T-helper 17 cell (primary cell): ENCODE measurements around the gene GBX2. TPM values are rescaled to one million over a fixed set of nuclear protein-coding genes. Genes with fewer than 3 reads are reported as not detected.

ENCODE experiments used
- ATAC-seq: fragments of 150-1000 bp; cut with Tn5 transposase; 2 replicates; pipeline ENCODE4 v1.10.0; 2021; ENCODE audit warnings: mild to moderate bottlenecking, moderate library complexity
- DNase-seq, 3 donors: peaks; one replicate each; pipeline versions ENCODE4 v3.0.0 to v3.0.0-alpha.2; 2020 to 2021
- H3K9me3 ChIP-seq: one replicate; pipeline ENCODE4 v1.7.0; 2013; ENCODE audit warnings: low read length, mild to moderate bottlenecking; ENCODE audit not compliant: control insufficient read depth, poor library complexity, severe bottlenecking
- H3K27ac Mint-ChIP-seq: one replicate; pipeline ENCODE4 v1.8.0; 2022; ENCODE audit warnings: mild to moderate bottlenecking, moderate library complexity, mixed read lengths
- H3K27me3 Mint-ChIP-seq: one replicate; pipeline ENCODE4 v1.8.0; 2022; ENCODE audit warnings: mixed read lengths
- H3K36me3 Mint-ChIP-seq: one replicate; pipeline ENCODE4 v1.8.0; 2022; ENCODE audit warnings: low read depth, mixed read lengths
- H3K4me1 Mint-ChIP-seq: one replicate; pipeline ENCODE4 v1.8.0; 2022; ENCODE audit warnings: mild to moderate bottlenecking, mixed read lengths
- H3K4me3 Mint-ChIP-seq: one replicate; pipeline ENCODE4 v1.8.0; 2022; ENCODE audit warnings: mild to moderate bottlenecking, moderate library complexity, mixed read lengths
- total RNA-seq, 4 donors: library from RNA in 2 of 4; stranded (reverse) in 2 of 4; gene quantifications; one replicate each; pipeline ENCODE4 v1.2.3 and lab custom pipeline; 2022 to 2026

GBX2 gene
- total RNA-seq, 2 donors from 2014 or later, result not detected

DNA sequence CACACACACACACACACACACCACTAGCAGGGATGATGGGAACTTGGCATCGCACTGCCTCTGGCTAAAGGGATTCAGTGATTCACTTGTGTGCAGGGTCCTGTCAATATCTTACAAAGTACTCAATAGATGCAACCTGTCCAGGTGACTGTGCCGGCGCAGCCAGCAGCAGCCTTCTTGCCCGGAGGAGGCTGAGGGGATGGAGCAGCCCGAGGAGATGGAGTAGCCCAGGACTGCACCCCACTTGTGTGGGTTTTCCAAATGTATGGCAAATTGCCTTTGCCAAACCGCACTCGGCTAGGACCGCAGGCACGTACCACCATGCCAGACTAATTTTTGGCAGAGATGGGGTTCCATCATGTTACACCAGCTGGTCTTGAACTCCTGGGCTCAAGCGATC is 31.1 kb downstream of the GBX2 start:
- no peaks in the 10 kb centered on the region for H3K9me3 ChIP-seq
- H3K4me3 Mint-ChIP-seq, result no peak overlapping the region
- no peak overlapping the region for H3K27ac Mint-ChIP-seq
- H3K4me1 Mint-ChIP-seq, result no peaks in the 10 kb centered on the region
- H3K36me3 Mint-ChIP-seq, result no peaks in the 10 kb centered on the region
- H3K27me3 Mint-ChIP-seq, result peaks cover 24% of the 10 kb centered on the region
- DNase-seq, result no peak
- ATAC-seq, result no peak

DNA sequence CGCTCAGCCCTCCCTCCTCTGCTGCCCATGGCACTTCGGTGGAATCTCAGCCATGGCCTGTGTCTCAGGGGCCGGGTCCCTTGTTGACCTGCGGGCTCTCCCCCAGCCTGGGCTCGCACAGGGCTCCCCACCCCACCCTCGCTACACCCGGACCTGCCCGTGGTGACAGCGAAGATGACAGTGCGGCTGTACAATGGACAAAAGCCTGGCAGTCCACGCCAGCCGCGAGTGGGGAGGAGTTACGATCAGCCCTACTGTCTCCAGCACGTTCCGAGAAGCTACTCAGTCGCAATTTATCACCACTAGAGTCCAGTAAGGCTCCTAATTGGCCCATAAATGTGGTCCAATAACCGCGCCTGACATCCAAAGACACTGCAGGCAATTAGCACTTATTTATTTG is 31.6 kb downstream of the GBX2 start:
- ATAC-seq (no peak), DNase-seq (no peak)
- no peaks in the 10 kb centered on the region for H3K4me1 Mint-ChIP-seq
- peaks cover 21% of the 10 kb centered on the region for H3K27me3 Mint-ChIP-seq
- no peak overlapping the region for H3K4me3 Mint-ChIP-seq
- H3K27ac Mint-ChIP-seq, result no peak overlapping the region
- no peaks in the 10 kb centered on the region for H3K36me3 Mint-ChIP-seq
- no peaks in the 10 kb centered on the region for H3K9me3 ChIP-seq

DNA sequence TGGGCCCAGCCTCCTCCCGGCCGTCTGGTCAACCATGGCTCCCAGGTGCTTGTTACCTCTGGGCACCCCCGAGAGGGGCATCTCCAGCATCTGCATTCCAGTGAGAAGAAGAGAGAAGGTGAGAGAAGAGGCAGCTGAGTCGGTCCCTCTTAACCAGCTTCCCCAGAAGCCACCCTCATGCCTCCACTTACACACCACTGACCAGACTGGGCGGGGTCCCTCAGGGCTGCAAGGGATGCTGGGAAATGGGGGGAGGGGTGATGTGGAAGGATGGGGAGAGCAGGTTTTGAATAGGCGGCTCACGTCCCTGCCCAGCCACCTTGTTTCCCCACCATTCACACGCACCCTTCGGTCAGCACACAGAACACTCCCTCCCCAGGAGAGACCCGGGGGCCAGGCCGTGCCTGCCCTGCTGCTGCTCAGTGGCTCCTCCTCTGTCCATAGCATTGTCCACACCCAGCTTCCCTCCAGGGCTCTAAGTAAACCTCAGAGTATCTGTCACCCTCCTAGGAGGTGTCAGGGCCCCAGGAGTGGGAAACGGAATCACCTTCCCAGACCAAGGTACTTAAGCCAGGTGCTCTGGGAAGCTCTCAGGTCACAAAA is 34.7 kb downstream of the GBX2 start:
- ATAC-seq (no peak), DNase-seq (no peak)
- Mint-ChIP-seq H3K4me3 (no peak overlapping the region), H3K27ac (no peak overlapping the region), H3K4me1 (no peaks in the 10 kb centered on the region), H3K36me3 (no peaks in the 10 kb centered on the region), H3K27me3 (peaks cover 4% of the 10 kb centered on the region)
- H3K9me3 ChIP-seq, result no peaks in the 10 kb centered on the region

DNA sequence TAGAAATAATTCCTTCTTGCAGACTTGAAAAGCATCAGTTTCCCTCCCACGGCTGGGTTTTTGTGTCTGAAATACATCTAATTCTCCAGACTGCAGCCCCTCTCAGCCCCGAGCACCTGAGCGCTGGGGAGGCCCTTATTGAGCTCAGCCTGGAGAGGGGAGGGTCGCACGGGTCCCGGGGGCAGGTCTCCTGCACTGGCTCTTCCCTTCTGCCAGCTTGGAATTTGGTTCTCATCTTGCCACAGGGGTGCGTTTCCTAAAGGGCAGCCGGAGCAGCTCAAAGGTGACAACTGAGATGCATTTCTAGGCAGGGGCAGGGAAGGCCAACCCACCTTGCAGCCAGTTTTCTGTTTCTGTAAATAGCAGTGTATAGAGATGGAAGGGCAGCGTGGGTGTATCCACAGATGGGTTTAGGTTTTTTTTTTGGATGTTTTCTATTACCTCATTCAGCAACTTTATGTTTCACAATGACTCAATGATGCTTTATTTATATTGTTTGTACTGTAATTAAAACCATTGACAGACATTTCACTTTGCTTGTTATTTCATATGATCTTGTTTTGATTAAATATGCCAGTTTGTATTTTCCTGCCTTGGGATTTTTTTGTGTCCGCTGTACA is 37.0 kb downstream of the GBX2 start:
- Mint-ChIP-seq H3K4me3 (no peak overlapping the region), H3K27me3 (peaks cover 4% of the 10 kb centered on the region), H3K36me3 (no peaks in the 10 kb centered on the region), H3K27ac (no peak overlapping the region), H3K4me1 (no peaks in the 10 kb centered on the region)
- DNase-seq (no peak), ATAC-seq (no peak)
- no peaks in the 10 kb centered on the region for H3K9me3 ChIP-seq

DNA sequence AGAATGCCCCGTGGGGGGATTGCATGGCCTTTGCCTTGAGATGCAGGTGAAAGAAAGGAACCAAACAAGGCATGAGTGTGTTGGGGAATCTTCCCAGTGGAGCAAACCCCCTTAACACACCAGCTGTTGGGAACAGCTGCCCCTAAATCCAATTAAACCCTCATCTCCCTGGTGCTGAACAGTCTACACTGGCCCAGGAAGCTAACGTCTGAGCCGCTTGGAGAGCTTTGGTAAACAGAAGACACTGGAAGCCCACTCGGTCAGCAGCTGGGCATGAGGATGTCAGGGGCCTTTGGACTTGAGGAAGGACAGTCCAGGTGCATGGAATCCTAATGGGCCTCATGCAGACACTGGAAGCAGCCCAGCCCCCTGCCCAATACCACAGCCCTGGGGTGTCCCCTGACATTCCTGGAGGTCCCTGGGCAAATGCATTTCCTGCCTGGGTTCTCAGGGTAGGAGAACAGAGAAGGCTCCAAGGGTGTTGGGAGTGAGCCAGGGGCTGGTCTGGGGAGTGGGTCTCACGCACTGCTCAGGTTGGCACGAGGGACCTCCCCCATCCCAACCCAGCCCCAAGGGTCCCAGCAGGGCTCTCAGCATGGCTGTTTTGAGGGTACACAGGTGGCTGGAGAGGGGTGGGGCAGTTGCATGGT is 37.7 kb downstream of the GBX2 start:
- no peaks in the 10 kb centered on the region for H3K36me3 Mint-ChIP-seq
- H3K4me1 Mint-ChIP-seq, result no peaks in the 10 kb centered on the region
- DNase-seq (no peak), ATAC-seq (no peak)
- no peaks in the 10 kb centered on the region for H3K27me3 Mint-ChIP-seq
- no peak overlapping the region for H3K4me3 Mint-ChIP-seq
- H3K9me3 ChIP-seq, result no peaks in the 10 kb centered on the region
- H3K27ac Mint-ChIP-seq, result no peak overlapping the region

DNA sequence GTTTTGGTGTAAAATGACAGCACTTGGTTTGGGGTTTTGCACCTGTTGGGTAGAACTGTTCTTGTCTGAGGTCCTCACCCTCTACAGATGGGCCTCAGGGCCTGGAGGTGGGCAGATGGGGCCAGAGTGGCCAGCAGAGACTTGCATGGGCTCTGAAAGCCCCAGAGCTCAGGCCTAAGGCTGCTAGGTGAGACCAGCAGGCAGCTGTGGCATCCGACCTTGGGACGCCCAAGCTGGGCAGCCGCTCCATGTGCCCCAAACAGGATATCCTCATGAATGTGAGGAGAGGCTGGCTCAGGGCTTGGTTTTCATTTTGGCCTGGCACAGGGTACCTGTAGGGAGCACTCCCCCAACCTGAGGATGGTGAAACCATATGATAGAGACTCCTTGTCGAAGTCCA is 38.3 kb downstream of the GBX2 start:
- Mint-ChIP-seq H3K27me3 (no peaks in the 10 kb centered on the region), H3K27ac (no peak overlapping the region), H3K36me3 (no peaks in the 10 kb centered on the region), H3K4me3 (no peak overlapping the region), H3K4me1 (no peaks in the 10 kb centered on the region)
- no peak for DNase-seq
- ATAC-seq, result no peak
- H3K9me3 ChIP-seq, result no peaks in the 10 kb centered on the region

DNA sequence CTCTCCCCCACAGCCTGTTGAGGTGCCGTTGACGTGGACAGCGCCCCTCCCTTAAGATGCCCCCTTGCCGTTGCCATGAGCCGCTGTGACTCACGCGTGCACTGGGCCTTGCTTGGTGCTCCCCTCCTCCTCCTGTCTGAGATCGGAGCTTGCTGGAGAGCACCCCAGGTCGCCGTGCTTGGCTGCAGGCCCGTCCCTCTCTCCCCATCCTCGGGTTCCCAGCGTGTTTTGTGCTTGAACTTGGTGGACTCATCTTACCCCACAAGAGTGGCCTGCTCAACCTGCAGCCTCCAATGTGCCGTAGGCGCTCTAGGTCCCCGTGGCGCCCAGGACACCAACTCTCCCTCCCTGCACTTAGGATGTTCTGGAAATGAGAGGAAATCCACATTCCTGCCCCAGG is 39.9 kb downstream of the GBX2 start:
- Mint-ChIP-seq H3K4me3 (no peak overlapping the region), H3K4me1 (no peaks in the 10 kb centered on the region), H3K27me3 (no peaks in the 10 kb centered on the region), H3K36me3 (no peaks in the 10 kb centered on the region), H3K27ac (no peak overlapping the region)
- DNase-seq (no peak), ATAC-seq (no peak)
- no peaks in the 10 kb centered on the region for H3K9me3 ChIP-seq

DNA sequence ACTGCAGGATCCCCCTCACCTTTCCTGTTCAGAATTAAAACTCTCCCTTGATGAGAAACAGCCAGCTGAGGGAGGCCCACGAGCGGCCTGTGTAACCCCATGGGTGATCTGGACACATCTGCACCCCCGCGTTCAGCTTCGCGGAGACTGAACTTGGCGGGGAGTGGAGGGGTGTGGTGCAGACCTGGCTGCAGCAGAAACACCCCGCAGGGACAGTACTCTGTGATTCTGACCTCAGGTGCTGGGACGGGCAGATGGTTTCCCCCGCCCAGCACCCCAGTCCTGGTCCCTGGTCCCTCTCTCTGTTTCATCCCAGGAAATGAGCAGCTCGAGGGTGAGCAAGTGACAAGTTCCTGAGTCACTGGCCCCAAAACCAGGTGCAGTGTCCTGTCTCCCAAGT is 41.2 kb downstream of the GBX2 start:
- no peaks in the 10 kb centered on the region for H3K36me3 Mint-ChIP-seq
- no peak for ATAC-seq
- DNase-seq, result no peak
- H3K27me3 Mint-ChIP-seq, result no peaks in the 10 kb centered on the region
- no peaks in the 10 kb centered on the region for H3K9me3 ChIP-seq
- no peak overlapping the region for H3K4me3 Mint-ChIP-seq
- no peak overlapping the region for H3K27ac Mint-ChIP-seq
- no peaks in the 10 kb centered on the region for H3K4me1 Mint-ChIP-seq

DNA sequence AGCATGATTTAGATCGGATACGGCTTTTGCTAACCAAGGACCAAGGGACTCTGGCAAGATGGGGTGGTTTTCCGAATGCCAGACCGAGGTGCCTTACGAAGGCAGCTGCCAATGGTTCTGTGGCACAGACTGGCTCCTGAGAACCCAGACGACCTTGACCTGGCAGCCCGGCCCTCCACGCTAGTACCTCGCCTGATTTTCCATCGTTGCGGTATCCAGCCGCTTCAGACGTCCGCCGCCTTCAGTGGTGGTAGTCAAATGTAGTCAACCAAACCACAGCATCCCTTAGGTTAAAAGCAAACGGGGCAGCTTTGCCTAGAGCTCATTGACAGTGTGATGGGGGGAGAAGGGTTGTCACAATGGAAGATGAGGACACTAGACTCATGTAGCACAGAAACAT is 42.6 kb downstream of the GBX2 start:
- no peaks in the 10 kb centered on the region for H3K4me1 Mint-ChIP-seq
- no peaks in the 10 kb centered on the region for H3K36me3 Mint-ChIP-seq
- no peak for ATAC-seq
- no peak for DNase-seq
- H3K4me3 Mint-ChIP-seq, result no peak overlapping the region
- H3K9me3 ChIP-seq, result no peaks in the 10 kb centered on the region
- H3K27ac Mint-ChIP-seq, result no peak overlapping the region
- no peaks in the 10 kb centered on the region for H3K27me3 Mint-ChIP-seq

DNA sequence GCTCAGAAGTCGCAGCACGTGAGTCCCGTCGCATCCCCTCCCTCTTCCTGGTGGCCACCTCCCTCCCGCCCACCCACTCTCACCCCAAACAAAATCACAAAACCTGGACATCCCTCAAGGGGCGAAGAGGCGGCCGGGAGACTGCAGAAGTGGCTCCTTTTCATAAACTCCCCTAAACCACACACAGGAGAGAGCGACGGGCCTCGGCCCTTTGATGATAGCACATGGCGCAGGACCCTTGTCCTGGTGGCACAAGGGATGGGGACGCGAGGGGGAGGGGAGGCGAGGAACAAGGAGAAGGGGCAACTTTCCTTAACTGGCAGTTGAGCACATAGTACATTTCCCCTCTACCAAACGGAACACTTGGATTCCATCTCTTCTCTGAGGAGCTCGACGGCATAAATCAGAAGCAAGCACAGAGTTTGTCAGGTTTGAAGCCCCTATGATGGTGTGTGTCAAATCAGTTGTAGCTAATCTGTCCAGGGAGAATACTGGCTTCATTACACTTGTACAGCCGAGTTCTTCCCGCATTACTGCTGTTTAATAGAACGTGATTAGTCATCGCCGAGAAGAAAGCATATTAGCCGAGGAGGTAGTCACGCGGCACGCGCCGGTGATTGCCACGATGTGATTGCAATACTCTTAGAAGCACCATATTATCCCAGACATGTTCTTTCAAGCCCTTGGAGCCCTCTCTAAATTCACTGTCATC is 43.8 kb downstream of the GBX2 start:
- no peaks in the 10 kb centered on the region for H3K9me3 ChIP-seq
- Mint-ChIP-seq H3K4me1 (no peaks in the 10 kb centered on the region), H3K27me3 (peaks cover 2% of the 10 kb centered on the region), H3K27ac (no peak overlapping the region), H3K4me3 (no peak overlapping the region), H3K36me3 (no peaks in the 10 kb centered on the region)
- ATAC-seq (no peak), DNase-seq (no peak)

DNA sequence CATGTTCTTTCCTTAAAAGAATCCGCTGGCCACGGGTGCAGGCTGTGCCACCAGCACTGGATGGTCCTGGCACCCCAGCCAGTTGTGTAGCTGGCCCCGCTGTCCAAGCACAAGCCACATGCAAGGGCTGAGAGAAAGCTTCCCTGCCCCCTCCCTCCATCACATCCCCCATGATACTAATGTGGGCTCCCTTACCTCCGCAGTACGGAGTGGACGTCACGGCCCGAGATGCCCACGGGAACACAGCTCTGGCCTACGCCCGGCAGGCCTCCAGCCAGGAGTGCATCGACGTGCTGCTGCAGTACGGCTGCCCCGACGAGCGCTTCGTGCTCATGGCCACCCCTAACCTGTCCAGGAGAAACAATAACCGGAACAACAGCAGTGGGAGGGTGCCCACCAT is 44.5 kb downstream of the GBX2 start:
- Mint-ChIP-seq H3K4me3 (no peak overlapping the region), H3K27me3 (peaks cover 8% of the 10 kb centered on the region), H3K27ac (no peak overlapping the region), H3K4me1 (no peaks in the 10 kb centered on the region), H3K36me3 (no peaks in the 10 kb centered on the region)
- ATAC-seq, result no peak
- no peaks in the 10 kb centered on the region for H3K9me3 ChIP-seq
- no peak for DNase-seq

DNA sequence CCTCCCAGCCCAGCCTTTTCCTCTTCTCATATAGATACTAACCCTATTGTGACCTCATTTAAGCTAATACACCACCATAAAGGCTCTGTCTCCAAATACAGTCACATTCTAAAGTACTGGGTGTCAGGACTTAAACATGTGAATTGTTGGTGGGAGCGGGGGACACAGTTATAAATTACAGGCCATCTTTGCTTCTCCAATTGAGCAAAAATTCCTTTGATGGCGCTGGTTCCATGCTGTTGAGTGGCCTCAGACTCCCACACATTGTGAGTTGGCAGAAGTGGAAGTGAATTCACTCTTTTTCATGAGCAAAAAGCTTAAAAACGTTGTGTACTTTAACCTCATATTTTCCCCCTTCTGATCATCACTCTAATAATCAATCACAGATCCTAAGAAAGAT is 46.0 kb downstream of the GBX2 start:
- Mint-ChIP-seq H3K36me3 (no peaks in the 10 kb centered on the region), H3K4me1 (no peaks in the 10 kb centered on the region), H3K27ac (no peak overlapping the region), H3K4me3 (no peak overlapping the region), H3K27me3 (peaks cover 11% of the 10 kb centered on the region)
- ATAC-seq (no peak), DNase-seq (no peak)
- no peaks in the 10 kb centered on the region for H3K9me3 ChIP-seq

DNA sequence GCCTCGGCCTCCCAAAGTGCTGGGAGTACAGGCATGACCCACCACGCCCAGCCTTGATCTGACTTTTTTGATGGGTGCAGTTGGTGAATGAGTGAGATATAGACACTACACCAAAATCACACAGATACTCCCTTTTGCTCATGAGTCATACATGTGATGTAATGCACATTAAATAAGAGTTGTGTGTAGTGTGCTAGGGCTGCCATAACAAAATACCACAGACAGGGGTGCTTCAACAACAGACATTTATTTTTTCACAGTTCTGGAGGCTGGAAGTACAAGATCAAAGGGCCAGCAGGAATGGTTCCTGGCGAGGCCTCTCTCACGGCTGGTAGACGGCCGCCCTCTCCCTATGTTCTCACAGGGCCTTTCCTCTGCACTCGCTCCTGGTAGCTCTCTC is 46.6 kb downstream of the GBX2 start:
- ATAC-seq, result no peak
- Mint-ChIP-seq H3K27me3 (peaks cover 16% of the 10 kb centered on the region), H3K4me3 (no peak overlapping the region), H3K4me1 (no peaks in the 10 kb centered on the region), H3K36me3 (no peaks in the 10 kb centered on the region), H3K27ac (no peak overlapping the region)
- no peak for DNase-seq
- H3K9me3 ChIP-seq, result no peaks in the 10 kb centered on the region
